Pons (tissue), 1 donor: ENCODE data around the gene C12orf56.
"Not testable (repeated sequence)": the region's sequence is repeated elsewhere in the genome, so short reads cannot be mapped to it uniquely, and the experiment has no call there.

ENCODE experiments used
- DNase-seq: peaks from one replicate; pipeline ENCODE4 v3.0.0-alpha.2; 2016; ENCODE audit warnings: low spot score

C12orf56 gene

GRCh38 chr12:64304571-64304970 is 86.0 kb downstream of the C12orf56 start:
- no peak for DNase-seq

DNA sequence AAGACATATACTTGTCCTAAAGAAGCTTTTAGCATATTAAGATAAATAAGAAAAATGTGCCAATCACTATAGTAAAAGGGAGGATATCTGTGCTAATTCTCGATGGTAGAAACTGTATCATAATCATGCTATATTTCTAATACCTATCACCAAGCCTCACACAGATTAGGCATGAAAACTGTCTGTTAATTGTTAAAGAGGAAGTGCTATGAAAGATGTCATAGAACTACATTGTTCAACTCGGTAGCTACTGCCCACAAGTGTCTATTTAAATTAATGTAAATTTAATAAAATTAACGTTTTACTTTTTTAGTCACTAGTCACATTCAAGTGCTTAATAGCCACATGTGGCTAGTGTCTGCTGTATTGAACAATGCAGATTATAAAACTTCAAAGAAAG is 90.9 kb downstream of the C12orf56 start:
- DNase-seq: no peak

GRCh38 chr12:64296301-64296700 is 94.3 kb downstream of the C12orf56 start:
- DNase-seq: no peak

DNA sequence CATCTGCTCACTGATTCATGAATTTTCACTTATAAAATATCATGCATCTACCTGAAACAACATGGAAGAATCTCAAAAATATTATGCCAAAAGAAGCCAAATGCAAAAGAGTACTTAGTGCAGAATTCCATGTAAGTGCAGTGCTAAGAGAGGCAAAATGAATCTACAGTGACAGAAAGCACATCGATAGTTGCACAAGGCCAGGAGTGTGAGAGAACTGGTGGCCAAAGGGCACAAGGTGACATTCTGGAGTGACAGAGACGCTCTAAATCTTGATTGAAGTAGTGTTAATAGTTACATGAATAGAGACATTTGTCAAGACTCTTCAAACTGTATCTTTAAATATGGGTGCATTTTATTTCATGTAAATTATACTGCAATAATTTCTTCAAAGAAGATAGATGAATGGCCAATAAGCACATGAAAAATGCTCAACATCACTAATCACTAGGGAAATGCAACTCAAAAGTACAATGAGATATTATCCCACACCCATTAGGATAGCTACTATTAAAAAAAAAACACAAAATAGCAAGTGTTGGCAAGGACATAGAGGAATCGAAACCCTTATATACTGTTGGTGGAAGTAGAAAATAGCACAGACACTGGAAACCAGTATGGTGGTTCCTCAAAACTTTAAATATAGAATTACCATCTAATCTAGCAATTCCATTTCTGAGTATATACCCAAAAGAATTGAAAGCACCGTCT is 96.7 kb downstream of the C12orf56 start:
- DNase-seq: peak; percentile 42

GRCh38 chr12:64293174-64293573 is 97.4 kb downstream of the C12orf56 start:
- not testable (repeated sequence) for DNase-seq

DNA sequence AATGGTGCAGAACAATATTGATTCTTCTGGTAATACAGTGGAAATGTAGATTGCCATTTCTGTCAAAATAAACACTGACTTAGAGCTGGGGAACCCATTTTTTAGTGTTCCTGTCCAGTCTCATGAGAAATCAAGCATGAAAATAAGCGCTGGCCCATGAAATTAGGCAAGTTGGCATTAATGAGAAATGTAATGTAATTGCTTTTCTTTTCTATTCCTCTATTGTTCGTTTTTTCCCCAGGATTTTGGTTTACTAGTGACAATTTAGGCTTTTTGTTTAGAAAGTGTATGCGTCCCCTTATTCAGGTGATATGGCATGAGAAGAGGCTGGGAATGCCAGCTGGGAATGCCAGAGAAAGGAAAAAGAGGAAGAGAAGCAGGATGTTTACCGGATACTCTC is 104.0 kb downstream of the C12orf56 start:
- DNase-seq: no peak

GRCh38 chr12:64284256-64284655 is 106.3 kb downstream of the C12orf56 start:
- DNase-seq: no peak

GRCh38 chr12:64278421-64278820 is 112.1 kb downstream of the C12orf56 start:
- no peak for DNase-seq

GRCh38 chr12:64273527-64274403 is 116.8 kb downstream of the C12orf56 start:
- DNase-seq: peak; percentile 35

DNA sequence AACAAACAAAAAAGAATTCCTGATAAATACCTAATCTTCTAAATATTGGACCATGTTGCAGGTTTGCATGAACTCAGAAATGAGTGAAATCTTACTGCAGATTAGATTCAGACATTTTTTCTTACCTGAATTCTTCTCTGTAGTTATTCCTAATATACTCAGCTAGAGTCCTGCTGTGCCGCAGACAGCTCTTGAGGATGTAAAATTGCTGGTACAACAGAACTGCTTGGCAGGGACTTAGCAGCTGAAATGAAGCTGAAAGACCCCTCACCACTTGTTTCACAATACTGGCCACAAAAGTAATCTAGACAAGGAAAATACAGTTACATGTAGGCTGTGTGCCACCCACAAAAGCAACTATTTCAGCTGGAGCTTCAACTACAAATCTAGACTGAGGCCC is 120.1 kb downstream of the C12orf56 start:
- DNase-seq: no peak

DNA sequence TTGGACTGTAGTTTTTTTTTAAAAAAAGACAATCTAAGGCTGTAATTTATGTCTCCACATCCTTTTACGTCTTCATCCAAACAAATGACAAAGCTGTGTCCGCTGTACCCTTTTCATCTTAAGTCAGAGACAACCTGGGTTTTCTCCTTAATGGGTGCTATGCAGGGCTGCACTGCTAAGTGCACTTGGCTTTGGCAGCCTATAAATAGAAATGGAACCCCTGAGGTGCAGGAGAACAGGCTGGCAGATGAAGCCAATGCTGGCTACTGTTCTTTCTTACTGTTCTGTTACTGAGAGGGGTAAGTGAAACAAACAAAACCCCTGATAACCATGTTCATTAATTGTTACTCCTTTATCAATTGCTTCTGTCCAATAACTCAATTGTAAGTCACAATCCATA is 121.4 kb downstream of the C12orf56 start:
- DNase-seq: no peak

DNA sequence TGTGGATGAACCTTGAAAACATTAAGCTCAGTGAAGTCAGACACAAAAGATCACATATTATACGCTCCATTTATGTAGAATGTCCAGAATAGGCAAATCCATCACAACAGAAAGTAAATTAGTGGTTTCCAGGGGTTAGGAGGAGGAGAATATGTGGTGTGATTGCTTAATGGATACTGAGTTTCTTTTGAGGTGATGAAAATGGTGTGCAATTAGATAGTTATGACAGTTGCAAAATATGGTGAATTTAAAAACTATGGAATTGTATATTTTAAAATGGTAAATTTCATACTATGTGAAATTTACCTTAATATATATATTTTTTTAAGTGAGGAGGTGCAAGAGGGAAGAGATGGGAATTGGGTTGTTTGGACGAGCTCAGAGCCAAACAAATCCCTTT is 122.1 kb downstream of the C12orf56 start:
- no peak for DNase-seq

DNA sequence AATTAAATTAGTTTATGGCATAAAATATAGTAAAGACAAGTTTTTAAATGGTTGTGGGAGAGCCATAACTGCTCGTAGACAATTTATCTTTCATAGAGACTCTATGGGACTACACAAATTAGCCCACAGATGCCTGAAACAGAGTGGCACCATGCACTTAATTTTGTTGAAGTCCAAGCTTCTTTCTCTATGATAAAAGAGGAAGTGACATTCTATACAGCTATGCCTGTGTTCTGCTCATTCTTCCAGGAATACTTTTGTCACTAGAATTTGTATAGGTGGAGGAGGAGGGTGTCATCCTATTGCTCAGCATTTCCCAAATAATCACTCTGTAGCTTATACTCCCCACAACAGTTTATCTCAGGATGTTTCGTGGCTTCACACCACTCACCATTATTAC is 124.7 kb downstream of the C12orf56 start:
- no peak for DNase-seq

DNA sequence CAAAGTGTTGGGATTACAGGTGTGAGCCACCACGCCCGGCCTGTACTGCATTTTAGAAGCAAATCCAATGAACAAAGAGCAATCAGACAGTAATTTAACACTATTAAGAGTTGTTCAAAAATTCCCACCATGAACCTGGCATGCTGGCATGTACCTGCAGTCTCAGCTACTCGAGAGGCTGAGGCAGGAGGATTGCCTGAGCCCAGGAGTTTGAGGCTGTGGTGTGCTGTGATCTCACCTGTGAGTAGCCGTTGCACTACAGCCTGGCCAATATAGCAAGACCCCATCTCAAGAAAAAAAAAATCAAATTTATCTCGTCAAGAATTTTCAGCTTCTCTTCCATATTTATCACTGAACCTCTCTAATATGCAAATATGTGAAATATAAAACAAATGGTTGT is 128.7 kb downstream of the C12orf56 start:
- no peak for DNase-seq

DNA sequence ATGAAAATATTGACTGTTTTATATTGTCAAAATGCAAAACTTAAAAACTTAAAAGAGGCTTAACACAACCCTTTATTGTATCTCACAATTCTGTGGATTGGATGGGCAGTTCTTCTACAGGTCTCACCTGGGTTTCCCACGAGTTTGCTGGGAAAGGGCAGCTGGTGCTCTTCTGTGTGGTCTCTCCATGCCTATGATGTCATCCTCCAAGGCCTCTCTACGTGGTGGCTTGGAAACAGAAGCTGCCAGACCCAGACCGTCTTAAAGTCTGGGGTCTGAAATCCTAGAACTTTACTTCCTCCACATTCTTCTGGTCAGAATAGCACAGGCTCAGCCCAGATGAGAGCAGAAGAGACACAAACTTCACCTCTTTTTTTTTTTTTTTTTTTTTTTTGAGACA is 132.0 kb downstream of the C12orf56 start:
- no peak for DNase-seq

GRCh38 chr12:64256166-64256800 is 134.3 kb downstream of the C12orf56 start:
- peak; percentile 94 for DNase-seq

GRCh38 chr12:64255249-64255648 is 135.3 kb downstream of the C12orf56 start:
- no peak for DNase-seq

- DNase-seq: no peak
Observed at GRCh38 chr12:64253356-64253755, 137.2 kb downstream of the C12orf56 start.

GRCh38 chr12:64252681-64253080 is 137.9 kb downstream of the C12orf56 start:
- DNase-seq: peak; percentile 49

DNA sequence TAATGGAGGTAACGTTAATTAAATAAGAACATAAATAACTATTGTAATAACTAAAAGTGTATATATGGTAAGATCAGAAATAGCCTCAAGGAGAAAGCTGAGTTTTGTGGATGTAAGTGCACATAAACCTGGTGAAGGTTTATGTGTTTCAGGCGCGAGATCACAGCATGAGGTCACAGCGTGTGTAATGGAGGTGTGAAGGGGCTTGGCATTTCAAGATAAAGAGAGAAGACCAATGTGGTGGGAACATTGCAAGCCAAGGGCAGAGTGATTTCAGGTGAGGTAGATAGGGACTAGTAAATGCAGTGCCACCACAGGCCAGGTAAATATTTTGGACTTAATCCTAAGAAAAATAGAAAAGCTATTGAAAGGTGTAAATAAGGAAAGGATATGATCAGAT is 146.7 kb downstream of the C12orf56 start:
- DNase-seq: no peak

GRCh38 chr12:64240781-64241180 is 149.8 kb downstream of the C12orf56 start:
- DNase-seq: no peak

- DNase-seq: no peak
Observed at GRCh38 chr12:64237382-64237781, 153.2 kb downstream of the C12orf56 start.

GRCh38 chr12:64236549-64236948 is 154.0 kb downstream of the C12orf56 start:
- DNase-seq: no peak
